Caco-2 (cell line): ENCODE data around the gene PER3. TPM values are rescaled to one million over a fixed set of nuclear protein-coding genes. Genes with fewer than 3 reads are reported as not detected.

Source experiments
- BruUV-seq: library from RNA; stranded (reverse); fragments of 400-500 nt; replicated peaks from 2 replicates; lab custom pipeline; 2021; lab: Mats Ljungman, UMichigan
- CTCF ChIA-PET: fragments of 300-600 bp; sonication (Branson Sonifier 250); formaldehyde crosslinking; loops from one replicate; lab custom pipeline; 2022; ENCODE audit warnings: antibody characterized with exemption; lab: Charles Lee
- POLR2A ChIA-PET: fragments of 300-600 bp; sonication (Branson Sonifier 250); formaldehyde crosslinking; loops from one replicate; lab custom pipeline; 2022; ENCODE audit warnings: antibody characterized with exemption; lab: Charles Lee
- DNase-seq, 2 experiments: peaks; one replicate each; pipeline versions ENCODE4 v3.0.0 to v3.0.0-alpha.2; 2020 to 2022
- H3K27me3 ChIP-seq: replicated peaks from 2 replicates; pipeline ENCODE4 v1.6.0; 2011; ENCODE audit warnings: low read length; ENCODE audit not compliant: control insufficient read depth, insufficient read depth
- H3K36me3 ChIP-seq: 2 replicates; pipeline ENCODE4 v1.5.1; 2011; ENCODE audit warnings: low read length; ENCODE audit not compliant: control insufficient read depth, insufficient read depth
- H3K4me1 ChIP-seq: fragments of 250-450 bp; sonication (Bioruptor Pico); 2 replicates; pipeline ENCODE4 v1.5.1; 2020; ENCODE audit warnings: mild to moderate bottlenecking
- H3K4me3 ChIP-seq: 2 replicates; pipeline ENCODE4 v1.5.1; 2011; ENCODE audit warnings: low read depth, mild to moderate bottlenecking, control low read depth, low read length
- H3K9me3 ChIP-seq: fragments of 250-450 bp; sonication (Bioruptor Pico); 2 replicates; pipeline ENCODE4 v1.5.1; 2020; ENCODE audit warnings: mild to moderate bottlenecking, moderate library complexity
- H3K27ac Mint-ChIP-seq: one replicate; pipeline ENCODE4 v1.8.0; 2022; ENCODE audit warnings: mixed read lengths; ENCODE audit not compliant: unreplicated experiment
- H3K27me3 Mint-ChIP-seq: one replicate; pipeline ENCODE4 v1.8.0; 2022; ENCODE audit warnings: mixed read lengths; ENCODE audit not compliant: insufficient read depth, unreplicated experiment
- H3K36me3 Mint-ChIP-seq: one replicate; pipeline ENCODE4 v1.8.0; 2022; ENCODE audit warnings: mild to moderate bottlenecking, mixed read lengths; ENCODE audit not compliant: insufficient read depth, unreplicated experiment
- H3K4me1 Mint-ChIP-seq: one replicate; pipeline ENCODE4 v1.8.0; 2022; ENCODE audit warnings: low read depth, mixed read lengths; ENCODE audit not compliant: unreplicated experiment
- H3K4me3 Mint-ChIP-seq: one replicate; pipeline ENCODE4 v1.8.0; 2022; ENCODE audit warnings: mild to moderate bottlenecking, moderate library complexity, mixed read lengths; ENCODE audit not compliant: unreplicated experiment
- H3K9me3 Mint-ChIP-seq: one replicate; pipeline ENCODE4 v1.8.0; 2022; ENCODE audit warnings: mixed read lengths; ENCODE audit not compliant: unreplicated experiment
- CTCF ChIP-seq, 2 experiments: fragments of 200-600 bp in 1 of 2; IDR thresholded peaks; 1 replicate in 1 of 2; 2 replicates in 1 of 2; pipeline versions ENCODE4 v1.5.1 to v1.8.0; 2011 to 2022; ENCODE audit warnings: antibody characterized with exemption in 1 of 2, control low read depth in 1 of 2, inconsistent platforms in 1 of 2, low read depth in 1 of 2, low read length in 1 of 2, mild to moderate bottlenecking in 1 of 2, moderate library complexity in 1 of 2; ENCODE audit not compliant: insufficient read depth in 1 of 2, severe bottlenecking in 1 of 2, unreplicated experiment in 1 of 2
- intact Hi-C: fragments of 100-400 bp; cut with micrococcal nuclease; formaldehyde crosslinking; loops from one replicate; pipeline ENCODE4 v1.10.0; 2022; ENCODE audit not compliant: unreplicated experiment
- total RNA-seq: library from RNA; stranded (reverse); gene quantifications from 2 replicates; pipeline ENCODE4 v1.2.3, GENCODE V29; 2022

Gene PER3
- total RNA-seq, 1 experiment from 2014 or later: 27.4 TPM

- BruUV-seq: no TSS peak
- peaks cover 2% of the 10 kb centered on the region; the same call in 1 of the 2 replicates for H3K36me3 ChIP-seq
Observed at GRCh38 chr1:7795406-7795805, 11.3 kb downstream of the PER3 start.

GRCh38 chr1:7805460-7805859, 21.4 kb downstream of the PER3 start:
- no peaks in the 10 kb centered on the region for H3K9me3 ChIP-seq
- CTCF ChIA-PET: no interaction called here
- no peak for TF ChIP-seq CTCF (IDR thresholded peaks at IDR 0.05; ENCODE audit: insufficient read depth in 1 of 2, low read depth in 1 of 2, low read length in 1 of 2, severe bottlenecking in 1 of 2, unreplicated experiment in 1 of 2)
- H3K36me3 ChIP-seq: 0 out of 2 replicates have a peak, but pooled peaks cover 1% of the 10 kb centered on the region
- no peak overlapping the region for H3K27ac Mint-ChIP-seq
- no peak overlapping the region for H3K4me3 Mint-ChIP-seq
- H3K4me1 ChIP-seq: no peaks in the 10 kb centered on the region
- intact Hi-C loops: no loop called here
- no TSS peak for BruUV-seq
- H3K27me3 Mint-ChIP-seq: no peaks in the 10 kb centered on the region
- H3K36me3 Mint-ChIP-seq: peaks cover 22% of the 10 kb centered on the region
- H3K27me3 ChIP-seq: no peaks in the 10 kb centered on the region
- no peak overlapping the region for H3K4me3 ChIP-seq
- POLR2A ChIA-PET: no interaction called here
- no peaks in the 10 kb centered on the region for H3K9me3 Mint-ChIP-seq
- no peak for DNase-seq
- H3K4me1 Mint-ChIP-seq: no peaks in the 10 kb centered on the region

More at GRCh38 chr1:7795406-7795805, 11.3 kb downstream of the PER3 start:
- peaks cover 14% of the 10 kb centered on the region for H3K9me3 Mint-ChIP-seq
- no peak for TF ChIP-seq CTCF (IDR thresholded peaks at IDR 0.05; ENCODE audit: insufficient read depth in 1 of 2, low read depth in 1 of 2, low read length in 1 of 2, severe bottlenecking in 1 of 2, unreplicated experiment in 1 of 2)
- POLR2A ChIA-PET: no interaction called here
- H3K27me3 Mint-ChIP-seq: no peaks in the 10 kb centered on the region
- no peaks in the 10 kb centered on the region for H3K27me3 ChIP-seq
- DNase-seq: no peak
- H3K36me3 Mint-ChIP-seq: peaks cover 51% of the 10 kb centered on the region
- CTCF ChIA-PET: no interaction called here
- H3K4me3 ChIP-seq: no peak overlapping the region
- no peak overlapping the region for H3K27ac Mint-ChIP-seq
- intact Hi-C loops: no loop called here
- H3K9me3 ChIP-seq: peaks cover 11% of the 10 kb centered on the region
- H3K4me1 ChIP-seq: no peaks in the 10 kb centered on the region
- no peak overlapping the region for H3K4me3 Mint-ChIP-seq
- no peaks in the 10 kb centered on the region for H3K4me1 Mint-ChIP-seq

GRCh38 chr1:7808253-7808844, 24.3 kb downstream of the PER3 start:
- no TSS peak for BruUV-seq
- H3K4me3 Mint-ChIP-seq: no peak overlapping the region
- H3K36me3 ChIP-seq: 0 out of 2 replicates have a peak, but pooled peaks cover 1% of the 10 kb centered on the region
- no peaks in the 10 kb centered on the region for H3K4me1 ChIP-seq
- TF ChIP-seq CTCF (IDR thresholded peaks at IDR 0.05; ENCODE audit: insufficient read depth in 1 of 2, low read depth in 1 of 2, low read length in 1 of 2, severe bottlenecking in 1 of 2, unreplicated experiment in 1 of 2): peak in 1 of 2 experiments; percentile 55
- H3K36me3 Mint-ChIP-seq: peaks cover 39% of the 10 kb centered on the region
- no peak overlapping the region for H3K4me3 ChIP-seq
- peaks cover 6% of the 10 kb centered on the region; the same call in 1 of the 2 replicates for H3K9me3 ChIP-seq
- ChIA-PET POLR2A (no interaction called here), CTCF (interaction anchor here (0.5 to 1.0 kb wide), 8 partner anchors 11 to 507 kb away, joined by 3 to 9 read pairs (median 3); no protein-coding TSS in a partner anchor)
- H3K27me3 Mint-ChIP-seq: no peaks in the 10 kb centered on the region
- no peaks in the 10 kb centered on the region for H3K4me1 Mint-ChIP-seq
- no peak for DNase-seq
- intact Hi-C loops: loop anchor here (1.0 kb wide), 1 partner anchor 94 kb away; no protein-coding TSS in a partner anchor
- no peaks in the 10 kb centered on the region for H3K27me3 ChIP-seq
- peaks cover 9% of the 10 kb centered on the region for H3K9me3 Mint-ChIP-seq
- no peak overlapping the region for H3K27ac Mint-ChIP-seq
